Adrenal gland (tissue), 12 donors: ENCODE measurements around the gene SHROOM2. TPM values are rescaled to one million over a fixed set of nuclear protein-coding genes. Genes with fewer than 3 reads are reported as not detected.

Experiments
- DNase-seq, 7 donors: peaks; one replicate each; pipeline ENCODE4 v3.0.0-alpha.2; 2019 to 2020
- H3K27ac ChIP-seq, 5 donors: fragments of 200-600 bp; sonication (generic) in 4 of 5; 1 replicate in 3 of 5; 2 replicates in 2 of 5; pipeline versions ENCODE4 v1.5.1 to v1.8.0; 2016 to 2020; ENCODE audit warnings: mild to moderate bottlenecking in 1 of 5
- H3K27me3 ChIP-seq: fragments of 200-600 bp; 2 replicates; pipeline ENCODE4 v1.8.0; 2021
- H3K36me3 ChIP-seq, 2 donors: fragments of 200-600 bp; replicated peaks in 1 of 2; 1 replicate in 1 of 2; 2 replicates in 1 of 2; pipeline versions ENCODE4 v1.5.1 to v1.8.0; 2018 to 2022
- H3K4me1 ChIP-seq, 2 donors: fragments of 200-600 bp; replicated peaks in 1 of 2; 1 replicate in 1 of 2; 2 replicates in 1 of 2; pipeline versions ENCODE4 v1.5.1 to v1.8.0; 2018 to 2021
- H3K4me3 ChIP-seq, 4 donors: fragments of 200-600 bp; sonication (generic) in 3 of 4; one replicate each; pipeline ENCODE4 v1.5.1; 2016 to 2018
- H3K9me3 ChIP-seq, 3 donors: fragments of 200-600 bp; sonication (generic) in 1 of 3; replicated peaks in 1 of 3; 1 replicate in 2 of 3; 2 replicates in 1 of 3; pipeline versions ENCODE4 v1.5.1 to v1.8.0; 2016 to 2021
- POLR2A ChIP-seq, 2 donors: fragments of 450-650 bp; IDR thresholded peaks; one replicate each; pipeline ENCODE4 v1.6.1; 2017; ENCODE audit warnings: antibody characterized with exemption in 2 of 2, mild to moderate bottlenecking in 2 of 2, moderate library complexity in 1 of 2
- WGBS, 4 donors: extraction: QIAGEN DNeasy Blood & Tissue Kit in 2 of 4; methylation state at CpG; one replicate each; pipeline versions ENCODE4 v1.1.5 to v1.1.7; 2013 to 2017; 5-methylcytosine and 5-hydroxymethylcytosine counted together
- intact Hi-C, 2 donors: fragments of 100-400 bp; cut with DNase I; formaldehyde crosslinking; loops; one replicate each; pipeline versions ENCODE4 v1.14.1 to v1.15.0; 2022 to 2023
- polyA plus RNA-seq, 3 donors: library from polyadenylated mRNA; stranded (reverse); fragments of 200-250 nt in 2 of 3; fragments of 350-450 nt in 1 of 3; fragmentation: Illumina TruSeq in 1 of 3; extraction: RNeasy Lipid Tissue Mini Kit (QIAGEN cat#74804) in 1 of 3; gene quantifications; one replicate each; pipeline ENCODE4 v1.2.3, GENCODE V29; 2013 to 2014
- total RNA-seq, 9 donors: library from RNA; depleted of rRNA in 4 of 9; stranded (reverse); fragments of >200 nt in 4 of 9; fragments of 120-200 nt in 1 of 9; fragmentation: NEBNext Ultra II Directional in 1 of 9; extraction: Animal tissue kit (Norgen Biotek cat#: 25700) in 1 of 9; gene quantifications; one replicate each; pipeline versions ENCODE4 v1.1.0 to v1.2.4, GENCODE V29; 2013 to 2023
- TF ChIP-seq, protein P1 (sequence below), 6 experiments: fragments of 450-650 bp in 4 of 6; fragments of 200-600 bp in 2 of 6; sonication (generic) in 1 of 6; IDR thresholded peaks; 1 replicate in 5 of 6; 2 replicates in 1 of 6; pipeline versions ENCODE4 v1.5.1 to v1.8.0; 2016 to 2021; ENCODE audit warnings: antibody characterized with exemption in 6 of 6, mild to moderate bottlenecking in 2 of 6, moderate library complexity in 1 of 6
- donor health status: healthy with polysubstance abuse.
- donor health status: Bipolar disorder and iron deficiency.
- donor health status: DM: yes; HTN: yes; CAD: no.
- donor health status: DM: no; HTN: no; CAD: no.
- donor health status: DM: no; HTN: no; CAD: no.
- donor health status: DM: yes; HTN: yes; CAD: no.

The SHROOM2 gene
- total and polyA plus RNA-seq, 12 donors: 1.7 to 7.2 (median 4.0) TPM

DNA sequence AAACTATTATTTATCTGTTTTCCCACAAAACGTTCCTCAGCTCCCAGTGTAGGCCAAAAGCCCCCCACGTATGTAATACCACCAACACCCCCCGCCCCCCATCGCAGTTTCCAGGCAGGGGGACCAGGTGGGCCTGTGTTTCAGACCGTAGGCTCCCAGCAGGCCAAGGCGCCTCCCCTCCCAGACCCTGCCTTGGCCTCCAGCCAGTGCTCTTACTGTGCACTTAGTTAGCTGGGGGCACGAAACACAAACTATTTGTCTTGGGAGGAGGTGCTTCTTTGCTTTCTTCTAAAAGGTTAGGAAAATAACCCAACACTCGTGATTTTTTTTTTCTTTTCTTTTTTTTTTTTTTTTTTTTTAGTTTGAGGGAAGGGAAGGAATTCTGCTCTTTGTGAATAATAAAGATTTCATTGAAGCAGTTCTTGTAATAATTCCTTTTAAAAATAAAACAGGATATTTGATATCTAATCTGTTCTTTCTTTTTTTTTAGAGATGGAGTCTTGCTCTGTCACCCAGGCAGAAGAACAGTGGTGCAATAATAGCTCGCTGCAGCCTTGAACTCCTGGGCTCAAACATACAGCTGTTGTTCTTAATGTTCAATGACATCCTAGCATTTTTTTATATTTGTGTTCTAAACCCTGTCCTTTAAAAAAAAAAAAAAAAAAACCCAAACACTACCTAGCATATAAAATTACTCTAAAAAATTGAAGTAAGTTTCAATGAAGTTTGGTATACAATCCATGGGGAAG lies 98.0 kb downstream of the SHROOM2 start:
- H3K27me3 ChIP-seq: no peaks in the 10 kb centered on the region
- H3K4me3 ChIP-seq: no peak overlapping the region
- 36 to 54% (median 47%) methylated on average over 9 of the region's 9 CpGs for WGBS, 4 donors
- DNase-seq: peak in 3 of 7 donors; percentile 40 to 67 (median 53)
- H3K36me3 ChIP-seq: no peaks in the 10 kb centered on the region
- peaks cover 3 to 14% of the 10 kb centered on the region in 2 donors for H3K4me1 ChIP-seq
- H3K9me3 ChIP-seq: no peaks in the 10 kb centered on the region
- no peak for TF ChIP-seq POLR2A (IDR thresholded peaks at IDR 0.05)
- TF ChIP-seq, protein P1, sequence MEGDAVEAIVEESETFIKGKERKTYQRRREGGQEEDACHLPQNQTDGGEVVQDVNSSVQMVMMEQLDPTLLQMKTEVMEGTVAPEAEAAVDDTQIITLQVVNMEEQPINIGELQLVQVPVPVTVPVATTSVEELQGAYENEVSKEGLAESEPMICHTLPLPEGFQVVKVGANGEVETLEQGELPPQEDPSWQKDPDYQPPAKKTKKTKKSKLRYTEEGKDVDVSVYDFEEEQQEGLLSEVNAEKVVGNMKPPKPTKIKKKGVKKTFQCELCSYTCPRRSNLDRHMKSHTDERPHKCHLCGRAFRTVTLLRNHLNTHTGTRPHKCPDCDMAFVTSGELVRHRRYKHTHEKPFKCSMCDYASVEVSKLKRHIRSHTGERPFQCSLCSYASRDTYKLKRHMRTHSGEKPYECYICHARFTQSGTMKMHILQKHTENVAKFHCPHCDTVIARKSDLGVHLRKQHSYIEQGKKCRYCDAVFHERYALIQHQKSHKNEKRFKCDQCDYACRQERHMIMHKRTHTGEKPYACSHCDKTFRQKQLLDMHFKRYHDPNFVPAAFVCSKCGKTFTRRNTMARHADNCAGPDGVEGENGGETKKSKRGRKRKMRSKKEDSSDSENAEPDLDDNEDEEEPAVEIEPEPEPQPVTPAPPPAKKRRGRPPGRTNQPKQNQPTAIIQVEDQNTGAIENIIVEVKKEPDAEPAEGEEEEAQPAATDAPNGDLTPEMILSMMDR (IDR thresholded peaks at IDR 0.05): no peak
- intact Hi-C loops: loop anchor here (10.0 kb wide), 2 partner anchors 101 to 241 kb away; no protein-coding TSS in a partner anchor
- peak overlapping the region in 3 of 5 donors; percentile 34 to 62 (median 57) for H3K27ac ChIP-seq

DNA sequence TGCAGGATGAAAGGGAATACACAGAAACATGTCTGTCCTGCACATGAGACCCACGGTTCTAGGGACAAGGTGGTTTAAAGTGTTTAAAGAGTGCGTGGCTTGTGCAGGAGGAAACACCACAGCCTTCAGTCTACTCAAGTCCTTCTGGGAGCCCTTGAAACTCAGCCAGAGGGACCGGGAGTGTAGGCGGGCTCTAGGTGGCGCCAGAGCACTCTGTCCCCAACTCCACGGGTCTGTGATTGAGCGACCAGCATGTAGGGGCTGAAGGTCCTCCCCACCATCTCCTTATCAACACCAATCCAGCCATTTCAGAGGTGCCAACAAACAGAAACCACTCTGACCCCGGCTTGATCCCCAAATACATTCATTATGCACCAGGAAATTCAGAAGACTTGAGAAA lies 98.9 kb downstream of the SHROOM2 start:
- no peak for TF ChIP-seq POLR2A (IDR thresholded peaks at IDR 0.05)
- TF ChIP-seq, protein P1 (IDR thresholded peaks at IDR 0.05): peak; percentile 29 to 57 (median 46)
- Histone ChIP-seq H3K9me3 (no peaks in the 10 kb centered on the region), H3K27me3 (no peaks in the 10 kb centered on the region), H3K27ac (no peak overlapping the region), H3K4me3 (no peak overlapping the region), H3K4me1 (peaks cover 3 to 14% of the 10 kb centered on the region in 2 donors), H3K36me3 (no peaks in the 10 kb centered on the region)
- 9 to 19% (median 16%) methylated on average over 8 of the region's 8 CpGs for WGBS, 4 donors
- DNase-seq: peak; percentile 61 to 84 (median 73)
- intact Hi-C loops: loop anchor here (10.0 kb wide), 2 partner anchors 100 to 240 kb away; no protein-coding TSS in a partner anchor

DNA sequence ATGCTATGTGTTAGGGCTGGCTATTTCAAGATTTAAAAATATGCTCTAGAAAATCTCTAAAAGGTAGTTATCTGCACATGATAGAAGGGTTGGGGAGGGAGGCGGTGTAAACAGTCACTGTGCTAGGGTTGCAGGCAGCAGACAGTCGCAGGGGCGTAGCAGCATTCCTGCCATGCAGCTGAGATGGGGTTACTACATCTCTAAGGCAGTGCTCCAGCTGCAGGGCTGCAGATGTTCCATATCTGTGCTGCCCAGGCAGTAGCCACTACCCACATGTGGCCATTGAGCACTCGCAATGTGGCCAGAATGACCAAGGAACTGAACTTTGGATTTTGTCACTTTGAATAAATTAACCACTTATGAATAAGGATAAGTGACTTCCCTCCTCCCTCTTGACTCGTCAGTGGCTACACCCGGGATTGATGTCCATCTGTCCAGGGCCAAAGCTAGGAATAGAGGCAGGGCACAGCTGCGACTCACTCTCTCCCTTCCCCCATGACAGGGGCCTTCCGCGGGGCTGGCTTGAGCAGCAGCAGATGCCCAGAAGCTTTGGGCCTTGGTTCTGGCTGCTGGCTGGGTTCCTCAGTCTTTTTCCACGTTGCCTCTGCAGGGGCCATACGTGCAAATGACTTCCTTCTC lies 101.5 kb downstream of the SHROOM2 start:
- 69 to 79% (median 78%) methylated on average over 6 to 11 of the region's 11 CpGs for WGBS, 4 donors
- TF ChIP-seq, protein P1 (IDR thresholded peaks at IDR 0.05): no peak
- no peak for TF ChIP-seq POLR2A (IDR thresholded peaks at IDR 0.05)
- Histone ChIP-seq H3K9me3 (no peaks in the 10 kb centered on the region), H3K36me3 (no peaks in the 10 kb centered on the region), H3K4me1 (peaks cover 3 to 14% of the 10 kb centered on the region in 2 donors), H3K27me3 (no peaks in the 10 kb centered on the region), H3K4me3 (no peak overlapping the region), H3K27ac (no peak overlapping the region)
- DNase-seq: no peak
- intact Hi-C loops: loop anchor here (10.0 kb wide), 2 partner anchors 97 to 237 kb away; no protein-coding TSS in a partner anchor

DNA sequence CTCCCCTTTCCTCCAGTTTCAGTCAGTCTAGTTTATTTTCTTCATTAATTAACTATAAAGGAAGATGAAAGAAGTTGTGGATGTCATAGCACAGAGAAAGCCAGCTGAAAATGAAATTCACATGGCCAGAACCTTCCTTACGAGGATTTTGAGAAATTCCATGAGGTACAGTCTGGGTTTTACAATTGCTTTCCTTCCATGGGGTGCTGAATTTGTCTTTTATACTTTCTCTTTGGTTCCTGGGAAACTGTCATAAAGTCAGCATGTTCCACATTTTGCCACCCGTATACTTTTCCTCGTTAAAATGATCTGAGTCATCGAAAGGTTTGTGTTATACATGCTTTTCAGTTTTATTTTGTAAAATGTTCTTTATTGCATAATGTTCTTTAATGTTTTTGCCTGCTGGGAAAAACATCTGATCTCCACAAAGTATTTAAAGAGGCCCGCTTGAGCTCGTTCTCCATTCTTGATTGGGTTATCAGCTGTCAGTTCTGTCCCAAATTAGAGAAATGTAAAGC lies 102.8 kb downstream of the SHROOM2 start:
- WGBS, 4 donors: 84 to 92% (median 90%) methylated on average over 6 of the region's 6 CpGs
- Histone ChIP-seq H3K27ac (no peak overlapping the region), H3K4me1 (peaks cover 3 to 7% of the 10 kb centered on the region in 2 donors), H3K4me3 (no peak overlapping the region), H3K9me3 (no peaks in the 10 kb centered on the region), H3K27me3 (no peaks in the 10 kb centered on the region), H3K36me3 (no peaks in the 10 kb centered on the region)
- intact Hi-C loops: loop anchor here (10.0 kb wide), 2 partner anchors 96 to 236 kb away; no protein-coding TSS in a partner anchor
- DNase-seq: no peak
- no peak for TF ChIP-seq POLR2A (IDR thresholded peaks at IDR 0.05)
- TF ChIP-seq, protein P1 (IDR thresholded peaks at IDR 0.05): no peak
